Measurements from ENCODE around the gene EVX2.

EVX2 gene

DNA sequence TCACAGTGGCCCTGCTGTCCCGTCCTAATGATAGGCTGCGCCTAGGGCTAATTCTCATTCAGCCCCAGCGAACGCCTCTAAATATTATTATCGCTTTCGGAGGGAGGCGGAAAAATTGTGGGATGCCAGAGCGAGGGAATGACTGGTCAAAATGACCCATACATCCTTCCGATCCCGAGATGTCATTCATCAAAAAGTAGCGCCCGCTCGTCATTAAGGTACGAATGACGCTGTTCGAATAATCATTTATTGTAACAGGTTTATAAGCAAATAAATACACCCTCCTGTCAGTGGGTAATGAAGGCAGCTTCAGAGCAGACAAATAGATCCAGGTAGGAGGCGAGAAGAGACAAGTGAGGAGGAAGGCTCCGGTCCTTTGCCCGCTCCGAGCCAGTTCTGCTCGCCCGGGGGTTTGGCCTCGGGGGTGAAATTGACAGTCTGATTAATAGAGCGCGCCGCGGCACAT lies at the start of gene EVX2:
Gene EVX2, minus strand, starts transcription at position 167 of the 466 bp plus-strand sequence. CDS start 186 bp downstream, outside the sequence.
- no peak for DNase-seq (ENCODE audit: low read depth in 2 of 2, low spot score in 1 of 2)

DNA sequence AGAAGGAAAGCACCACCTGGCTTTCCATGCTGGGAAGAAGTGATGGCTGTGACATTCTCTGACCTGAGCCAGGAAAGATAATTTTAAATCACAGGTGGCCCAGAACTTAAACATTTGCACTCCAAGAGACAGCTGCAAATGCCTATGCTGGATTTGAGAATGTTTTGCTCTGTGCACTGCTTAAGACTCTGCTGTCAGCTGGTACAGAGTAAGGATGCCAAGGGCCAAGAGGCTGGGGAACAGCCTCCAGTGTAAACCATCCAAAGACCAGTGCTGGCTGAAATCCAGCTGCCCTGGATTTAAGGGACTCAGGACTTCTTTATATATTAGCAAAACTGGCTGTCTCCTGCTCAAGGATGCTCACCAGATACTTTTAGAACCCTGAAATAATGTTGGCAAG lies 49.6 kb upstream of the EVX2 start:
- no peak for DNase-seq (ENCODE audit: low read depth in 2 of 2, low spot score in 1 of 2)

DNA sequence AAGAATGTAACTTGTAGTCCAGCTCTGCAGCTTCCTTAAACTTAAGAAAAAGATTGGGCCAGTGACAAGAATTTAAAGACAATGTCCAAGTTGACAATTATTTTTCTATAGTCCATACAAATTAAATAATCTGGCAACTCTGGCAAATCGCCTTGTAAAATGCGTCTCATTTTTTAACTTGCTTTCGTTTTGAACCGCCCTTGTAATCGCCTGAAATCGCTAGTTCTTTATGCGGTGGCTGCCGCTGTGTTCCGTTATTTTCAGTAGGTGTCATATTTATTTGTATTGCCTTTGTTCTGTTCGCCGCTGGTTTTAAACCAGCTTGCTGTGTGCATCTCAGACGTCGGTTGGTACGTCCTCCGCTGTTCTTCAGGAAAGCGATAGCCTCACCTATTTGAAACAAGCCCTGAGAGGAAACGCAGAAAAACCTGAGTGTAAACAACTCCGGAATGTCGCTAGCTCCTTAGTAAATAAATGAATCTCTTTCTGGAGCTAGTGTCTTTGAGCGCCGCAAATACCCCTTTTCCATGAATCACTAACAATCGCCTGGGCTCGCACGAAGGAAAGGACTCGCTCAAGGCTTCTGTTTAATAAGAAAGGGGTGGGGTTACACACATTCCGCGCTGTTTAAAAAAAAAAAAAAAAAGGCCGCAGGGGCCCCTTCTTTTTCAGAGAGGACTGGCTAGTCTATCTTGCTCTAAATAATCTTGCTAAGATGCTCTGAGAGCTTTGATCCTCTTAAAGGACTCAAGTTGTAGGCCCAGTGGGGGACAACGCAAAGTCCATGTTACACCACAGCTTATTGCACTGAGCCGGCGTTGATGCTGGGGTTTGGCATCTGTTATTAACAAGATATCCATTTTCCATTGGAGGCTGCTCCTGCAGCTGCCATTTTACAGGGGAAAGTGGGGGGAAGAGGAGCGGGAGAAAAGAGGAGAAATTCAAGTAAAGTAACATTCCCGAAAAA lies 48.7 kb upstream of the EVX2 start:
- no peak for DNase-seq (ENCODE audit: low read depth in 2 of 2, low spot score in 1 of 2)

DNA sequence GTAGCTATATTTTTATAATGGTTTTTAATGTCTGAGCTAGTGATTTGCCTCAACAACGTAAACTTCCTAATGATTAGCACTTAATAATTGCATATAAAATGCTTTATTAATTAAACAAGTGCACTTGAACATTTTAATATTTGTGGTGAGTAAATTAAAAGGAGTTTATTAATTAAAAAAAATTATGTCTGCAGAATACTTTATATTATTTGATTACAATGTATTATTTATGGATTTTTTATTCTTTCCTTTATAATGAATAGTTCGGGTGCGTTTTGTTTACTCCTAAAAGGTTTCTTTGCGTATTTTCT lies 48.0 kb upstream of the EVX2 start:
- no peak for DNase-seq (ENCODE audit: low read depth in 2 of 2, low spot score in 1 of 2)

DNA sequence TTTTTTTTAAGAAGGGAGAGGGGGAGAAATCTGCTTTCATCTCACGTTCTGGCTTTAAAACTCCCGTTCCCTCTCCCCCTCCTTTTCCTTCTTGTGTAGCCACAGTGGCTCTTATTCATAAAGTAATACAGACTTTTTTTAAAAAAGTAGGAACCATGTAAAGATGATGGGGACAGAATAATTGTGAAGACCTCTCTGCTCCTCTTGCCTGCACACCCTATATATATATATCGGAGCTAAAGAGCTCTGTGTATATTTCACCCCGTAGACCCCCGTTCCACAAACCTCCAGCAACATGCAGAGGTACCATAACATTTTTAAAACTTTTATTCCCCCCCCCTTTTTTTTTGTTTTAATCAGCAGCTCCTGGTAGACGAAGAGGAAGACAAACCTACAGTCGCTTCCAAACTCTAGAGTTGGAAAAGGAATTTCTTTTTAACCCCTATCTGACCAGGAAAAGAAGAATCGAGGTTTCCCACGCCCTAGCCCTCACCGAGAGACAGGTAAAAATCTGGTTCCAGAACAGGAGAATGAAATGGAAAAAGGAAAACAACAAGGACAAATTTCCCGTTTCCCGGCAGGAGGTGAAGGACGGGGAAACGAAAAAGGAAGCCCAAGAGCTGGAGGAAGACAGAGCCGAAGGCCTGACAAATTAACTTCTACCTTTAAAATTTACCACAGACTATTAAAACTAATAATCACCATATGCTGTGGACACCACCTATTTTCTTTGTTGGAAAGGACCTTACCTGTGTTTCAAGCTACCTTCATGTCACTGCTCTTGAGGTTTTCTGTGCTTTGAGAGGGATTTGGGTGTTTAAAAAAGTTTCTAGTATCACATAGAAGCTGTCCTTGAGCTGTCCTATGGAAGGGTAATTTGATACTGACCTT lies 47.4 kb upstream of the EVX2 start:
- no peak for DNase-seq (ENCODE audit: low read depth in 2 of 2, low spot score in 1 of 2)

DNA sequence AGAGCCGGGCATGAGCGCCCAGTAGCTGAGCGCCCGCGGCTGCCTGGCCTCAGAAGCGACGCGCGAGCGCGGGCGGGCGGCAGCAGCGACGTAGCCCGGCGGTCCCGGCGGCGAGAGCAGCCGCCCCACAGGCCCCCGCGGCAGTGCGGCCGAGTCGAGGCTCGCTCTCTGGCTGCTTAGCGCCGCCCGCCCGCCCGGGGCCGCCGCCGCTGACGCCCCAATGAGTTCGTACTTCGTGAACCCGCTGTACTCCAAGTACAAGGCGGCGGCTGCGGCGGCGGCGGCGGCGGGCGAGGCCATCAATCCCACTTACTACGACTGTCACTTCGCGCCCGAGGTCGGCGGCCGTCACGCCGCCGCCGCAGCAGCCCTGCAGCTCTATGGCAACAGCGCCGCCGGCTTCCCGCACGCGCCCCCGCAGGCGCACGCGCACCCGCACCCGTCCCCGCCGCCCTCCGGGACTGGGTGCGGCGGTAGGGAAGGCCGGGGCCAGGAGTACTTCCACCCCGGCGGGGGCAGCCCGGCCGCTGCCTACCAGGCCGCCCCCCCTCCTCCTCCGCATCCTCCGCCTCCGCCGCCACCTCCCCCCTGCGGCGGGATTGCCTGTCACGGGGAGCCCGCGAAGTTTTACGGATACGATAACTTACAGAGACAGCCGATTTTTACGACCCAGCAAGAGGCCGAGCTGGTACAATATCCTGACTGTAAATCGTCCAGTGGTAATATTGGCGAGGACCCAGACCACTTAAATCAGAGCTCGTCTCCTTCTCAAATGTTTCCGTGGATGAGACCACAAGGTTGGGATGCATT lies 46.6 kb upstream of the EVX2 start:
- DNase-seq (ENCODE audit: low read depth in 2 of 2, low spot score in 1 of 2) = no peak

DNA sequence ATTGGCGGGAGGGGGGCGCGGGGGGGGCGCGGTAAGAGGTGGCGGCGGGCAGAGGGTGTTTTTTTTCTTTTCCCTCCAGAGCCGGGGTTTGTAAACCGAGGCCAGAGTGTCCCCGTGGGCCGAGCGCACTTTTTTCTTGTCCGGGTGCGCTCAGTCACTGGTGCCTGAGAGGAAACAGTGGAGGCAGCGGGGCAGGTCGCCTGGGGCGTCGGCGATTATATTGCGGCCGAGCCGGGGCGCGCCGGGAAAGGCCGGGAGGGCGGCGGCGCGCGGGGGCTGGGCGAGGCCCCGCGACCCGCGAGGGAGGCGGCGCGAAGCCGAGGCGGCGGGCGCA lies 46.0 kb upstream of the EVX2 start:
- DNase-seq (ENCODE audit: low read depth in 2 of 2, low spot score in 1 of 2) = no peak

DNA sequence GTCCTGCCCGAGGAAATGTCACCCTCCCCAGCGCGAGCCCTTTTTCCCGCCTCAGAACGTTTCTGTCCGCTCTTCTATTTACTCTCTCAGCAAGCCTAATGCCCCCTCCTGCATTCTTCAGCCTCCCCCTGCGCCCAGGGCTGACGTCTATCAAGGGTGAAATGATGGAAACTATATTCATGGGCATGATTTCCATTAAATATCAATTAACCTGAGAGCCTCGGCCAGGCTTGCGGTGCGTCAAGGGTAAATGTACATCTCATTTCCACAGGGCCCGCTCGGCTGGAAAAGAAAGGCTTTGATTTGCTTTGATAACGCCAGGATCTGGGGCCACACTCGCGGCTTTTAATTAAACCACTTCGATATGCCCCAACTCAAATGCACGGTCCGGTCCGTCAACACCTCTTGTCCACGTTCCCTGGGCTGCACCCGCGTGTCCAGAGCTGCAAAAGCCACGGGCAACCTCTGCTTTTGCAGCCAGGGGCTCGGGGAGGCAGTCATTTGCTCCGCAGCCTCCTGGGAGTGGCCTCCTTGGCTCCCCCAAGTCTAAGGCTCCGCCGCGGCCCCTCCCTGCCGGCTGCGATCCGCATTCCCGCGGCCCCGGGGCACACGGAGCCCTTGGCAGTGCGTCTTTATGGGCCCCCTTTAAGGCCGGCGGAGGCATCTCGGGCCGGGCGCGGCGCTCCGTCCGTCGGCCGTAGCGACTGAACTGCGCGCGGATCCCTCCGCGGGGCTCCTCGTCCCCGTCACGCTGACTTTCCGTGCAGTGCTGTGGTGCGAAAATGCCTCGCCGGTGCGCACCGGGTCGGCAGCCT lies 45.4 kb upstream of the EVX2 start, which contains the start of gene HOXD8:
Gene HOXD8, plus strand, starts transcription at position 724 of the 815 bp plus-strand sequence. CDS start 662 bp downstream, outside the sequence.
- DNase-seq (ENCODE audit: low read depth in 2 of 2, low spot score in 1 of 2) = no peak

DNA sequence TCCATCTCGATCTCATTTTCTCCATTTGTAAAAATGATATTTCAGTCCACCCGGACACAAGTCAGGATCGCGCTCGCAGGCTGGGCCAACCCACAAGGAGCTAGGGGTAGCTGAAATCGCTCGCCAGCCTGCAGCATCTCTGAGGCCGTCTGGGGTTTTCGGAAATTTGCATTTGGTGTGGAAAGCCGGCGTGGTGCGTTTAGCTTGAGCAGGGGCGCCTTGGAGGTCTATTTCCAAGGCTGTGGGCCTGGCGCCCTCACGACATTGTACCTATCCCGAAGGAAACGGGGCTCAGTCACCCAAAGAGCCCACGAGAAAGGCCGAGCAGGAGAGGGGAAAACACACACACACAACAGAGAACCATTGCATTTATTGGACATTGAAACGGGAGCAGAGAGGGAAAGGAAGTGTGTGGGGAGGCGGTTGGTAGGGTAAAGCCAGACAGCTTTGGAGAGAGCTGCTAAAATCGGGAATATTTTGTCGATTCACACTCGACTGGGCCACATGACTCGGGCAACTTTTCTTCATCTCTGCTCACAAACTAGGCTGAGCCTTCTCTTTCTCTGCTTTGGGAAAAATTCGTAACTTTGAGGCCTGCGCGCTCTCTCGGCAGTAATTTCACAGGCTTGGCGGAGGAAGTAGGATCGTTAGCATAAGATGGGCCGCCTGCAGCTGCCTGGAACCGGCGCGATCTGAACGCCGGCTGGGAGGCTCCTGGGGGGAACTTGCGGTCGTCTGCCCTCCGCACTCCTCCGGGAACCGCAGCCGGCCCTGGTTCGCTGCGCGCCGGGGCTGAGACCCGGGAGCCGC lies 44.6 kb upstream of the EVX2 start:
- DNase-seq (ENCODE audit: low read depth in 2 of 2, low spot score in 1 of 2) = no peak

DNA sequence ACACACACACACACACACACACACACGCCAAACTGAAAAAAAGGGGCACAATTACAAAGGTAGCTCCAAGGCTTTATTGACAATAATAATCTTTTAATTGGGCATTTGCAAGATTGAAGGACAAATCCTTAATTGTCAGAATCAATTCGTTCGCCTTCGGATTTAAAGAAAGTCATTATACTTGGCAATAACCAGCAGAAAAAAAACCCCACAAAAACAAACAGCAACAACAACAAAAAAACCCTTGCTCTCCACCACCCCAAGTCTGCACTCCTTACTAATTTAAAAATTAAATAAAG lies 44.0 kb upstream of the EVX2 start:
- DNase-seq (ENCODE audit: low read depth in 2 of 2, low spot score in 1 of 2) = no peak

DNA sequence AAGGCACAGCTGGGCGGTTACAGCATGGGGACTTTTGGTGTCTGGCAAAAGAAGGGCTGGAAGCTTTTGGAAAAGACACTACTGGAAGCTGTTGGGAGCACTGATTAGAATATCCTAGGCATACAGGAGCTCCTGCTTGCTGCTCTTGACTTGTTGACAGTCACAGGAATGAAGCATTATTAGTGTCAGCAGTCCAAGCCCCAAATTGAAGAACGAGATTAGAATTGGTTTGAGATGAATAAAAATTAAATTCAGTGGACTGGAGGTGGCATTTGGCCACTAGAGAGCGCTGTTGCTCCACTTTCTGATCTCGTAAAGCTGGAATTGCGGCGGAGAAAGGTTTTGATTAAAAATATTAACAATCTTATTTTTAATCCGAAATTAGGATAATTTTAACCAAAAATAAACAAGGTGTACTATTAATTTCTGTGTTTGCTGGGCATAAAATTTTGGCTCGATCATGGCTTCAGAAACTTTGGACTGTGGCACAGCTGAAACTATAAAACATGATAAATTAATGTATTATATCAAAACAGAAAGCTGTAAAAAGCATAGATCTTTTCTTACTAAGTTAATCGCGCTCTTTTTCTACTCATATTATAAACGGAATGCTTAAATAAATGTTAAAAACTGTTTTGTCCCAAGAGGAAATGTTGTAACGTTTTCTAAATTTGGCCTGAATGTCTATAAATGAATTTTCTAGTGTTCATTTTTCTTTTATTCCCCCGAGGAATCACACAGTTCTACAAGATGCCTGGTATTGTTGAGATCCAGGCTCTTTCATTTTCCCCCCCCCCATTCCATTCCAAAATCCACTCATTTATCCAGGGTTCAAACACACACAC lies 43.4 kb upstream of the EVX2 start:
- peak in 1 of 2 donors; percentile 69 for DNase-seq (ENCODE audit: low read depth in 2 of 2, low spot score in 1 of 2)

DNA sequence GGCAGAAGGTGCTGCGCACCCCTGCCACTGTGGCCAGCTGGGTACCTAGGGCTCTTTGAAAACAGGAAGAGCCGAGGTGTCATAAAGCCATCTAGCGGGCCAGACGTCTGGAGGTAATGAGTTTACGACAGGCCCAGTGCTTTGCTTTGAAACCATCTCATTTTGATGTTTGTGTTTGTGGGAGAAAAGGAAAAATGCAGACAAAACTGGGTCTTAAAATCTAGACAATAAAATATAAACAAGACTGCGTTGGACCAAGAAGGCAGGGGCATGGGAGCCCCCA lies 42.0 kb upstream of the EVX2 start:
- DNase-seq (ENCODE audit: low read depth in 2 of 2, low spot score in 1 of 2) = no peak

DNA sequence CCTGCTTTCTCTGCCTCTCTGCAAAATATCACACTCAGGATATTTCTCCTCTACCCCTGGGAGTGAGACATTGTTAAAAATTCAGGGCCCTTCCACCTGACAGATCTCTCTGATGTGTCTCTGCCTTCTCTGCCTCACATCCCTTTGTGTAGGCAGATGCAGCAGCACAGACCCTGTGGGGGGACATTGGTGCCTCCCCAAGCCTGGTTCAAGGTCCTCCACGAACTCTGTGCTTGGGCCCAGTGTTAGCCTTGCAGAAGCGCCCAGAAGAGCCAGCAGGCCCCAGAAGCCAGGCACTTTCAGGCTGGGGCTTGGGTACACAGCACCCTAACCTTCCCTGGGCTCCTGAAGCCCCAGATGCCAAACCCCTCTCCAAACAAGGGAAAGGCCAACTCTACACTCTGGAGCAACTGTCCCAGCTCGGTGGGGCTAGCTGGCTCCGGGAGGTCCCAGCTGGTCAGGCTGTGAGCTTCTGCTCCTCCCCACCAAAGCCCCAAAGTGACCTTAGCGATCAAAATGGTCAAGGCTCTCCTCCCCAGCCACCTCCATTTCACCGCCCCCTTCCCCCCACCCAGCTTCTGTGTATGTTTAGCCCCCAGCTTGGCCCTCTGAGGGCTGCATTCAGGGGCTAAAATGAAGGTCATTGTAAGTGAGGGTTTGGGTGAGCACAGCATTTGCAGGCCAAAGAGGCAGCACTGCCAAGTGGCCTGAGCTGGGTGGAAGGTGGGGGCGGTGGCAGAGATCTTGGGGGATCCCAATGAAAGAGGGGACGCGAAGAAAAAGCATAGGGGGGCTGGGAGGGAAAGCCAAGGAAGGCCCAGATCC lies 41.4 kb upstream of the EVX2 start:
- no peak for DNase-seq (ENCODE audit: low read depth in 2 of 2, low spot score in 1 of 2)

DNA sequence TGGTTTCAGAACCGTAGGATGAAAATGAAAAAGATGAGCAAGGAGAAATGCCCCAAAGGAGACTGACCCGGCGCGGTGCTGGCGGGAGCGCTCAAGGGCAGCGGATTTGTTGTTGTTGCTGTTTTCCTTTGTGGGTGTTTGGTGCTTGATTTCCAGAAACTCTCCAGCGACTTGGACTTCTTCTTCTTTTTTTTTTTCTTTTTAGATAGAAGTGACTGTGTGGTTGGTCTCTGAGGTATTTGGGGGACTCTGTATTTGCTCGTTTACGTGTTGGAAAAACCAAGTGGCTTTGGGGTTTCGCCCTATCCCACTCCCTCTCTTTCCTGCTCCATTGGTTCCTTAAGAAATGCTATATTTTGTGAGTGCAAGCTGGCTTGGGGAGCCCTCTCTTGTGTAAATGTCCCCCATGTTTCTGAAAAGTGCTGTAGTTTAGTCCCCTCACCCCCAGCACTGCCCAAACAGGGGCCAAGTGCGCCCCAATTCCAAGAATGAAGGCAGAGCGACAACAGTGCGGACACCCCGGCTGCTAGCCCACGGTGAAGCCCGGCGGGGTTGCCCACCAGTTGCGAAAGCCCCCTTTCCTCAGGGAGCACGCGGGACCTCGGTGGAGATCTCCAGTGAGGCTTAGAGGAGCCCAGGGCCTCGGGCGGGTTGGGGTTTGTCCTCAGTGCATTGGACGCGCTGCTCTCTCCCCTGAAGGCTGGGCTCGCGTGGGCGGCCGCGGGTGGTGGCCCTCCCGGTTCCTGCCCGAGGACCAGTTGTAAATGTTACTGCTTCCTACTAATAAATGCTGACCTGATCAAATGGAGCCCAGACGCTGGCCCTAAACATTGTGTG lies 40.6 kb upstream of the EVX2 start:
- no peak for DNase-seq (ENCODE audit: low read depth in 2 of 2, low spot score in 1 of 2)

DNA sequence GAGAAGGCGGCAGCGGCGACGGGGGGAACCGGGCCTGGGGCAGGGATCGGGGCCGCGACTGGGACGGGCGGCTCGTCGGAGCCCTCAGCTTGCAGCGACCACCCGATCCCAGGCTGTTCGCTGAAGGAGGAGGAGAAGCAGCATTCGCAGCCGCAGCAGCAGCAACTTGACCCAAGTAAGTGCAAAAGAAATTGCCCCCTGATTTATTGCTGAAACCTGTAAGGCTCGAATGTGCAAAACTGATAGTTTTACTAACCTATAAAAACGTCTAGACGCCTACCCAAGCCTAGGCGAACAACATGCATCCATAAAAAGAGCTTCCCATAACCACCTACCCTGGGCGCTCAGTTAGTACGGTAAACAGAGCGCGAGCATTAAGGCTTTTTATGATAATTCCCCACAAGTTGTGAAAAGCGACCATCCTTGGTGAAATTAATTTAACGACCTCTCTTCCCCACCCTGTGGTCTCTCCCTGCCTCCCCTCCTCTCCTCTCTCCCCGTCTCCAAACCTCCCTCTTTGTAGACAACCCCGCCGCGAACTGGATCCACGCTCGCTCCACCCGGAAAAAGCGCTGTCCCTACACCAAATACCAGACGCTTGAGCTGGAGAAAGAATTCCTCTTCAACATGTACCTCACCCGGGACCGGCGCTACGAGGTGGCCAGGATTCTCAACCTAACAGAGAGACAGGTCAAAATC lies 39.8 kb upstream of the EVX2 start:
- DNase-seq (ENCODE audit: low read depth in 2 of 2, low spot score in 1 of 2) = no peak

DNA sequence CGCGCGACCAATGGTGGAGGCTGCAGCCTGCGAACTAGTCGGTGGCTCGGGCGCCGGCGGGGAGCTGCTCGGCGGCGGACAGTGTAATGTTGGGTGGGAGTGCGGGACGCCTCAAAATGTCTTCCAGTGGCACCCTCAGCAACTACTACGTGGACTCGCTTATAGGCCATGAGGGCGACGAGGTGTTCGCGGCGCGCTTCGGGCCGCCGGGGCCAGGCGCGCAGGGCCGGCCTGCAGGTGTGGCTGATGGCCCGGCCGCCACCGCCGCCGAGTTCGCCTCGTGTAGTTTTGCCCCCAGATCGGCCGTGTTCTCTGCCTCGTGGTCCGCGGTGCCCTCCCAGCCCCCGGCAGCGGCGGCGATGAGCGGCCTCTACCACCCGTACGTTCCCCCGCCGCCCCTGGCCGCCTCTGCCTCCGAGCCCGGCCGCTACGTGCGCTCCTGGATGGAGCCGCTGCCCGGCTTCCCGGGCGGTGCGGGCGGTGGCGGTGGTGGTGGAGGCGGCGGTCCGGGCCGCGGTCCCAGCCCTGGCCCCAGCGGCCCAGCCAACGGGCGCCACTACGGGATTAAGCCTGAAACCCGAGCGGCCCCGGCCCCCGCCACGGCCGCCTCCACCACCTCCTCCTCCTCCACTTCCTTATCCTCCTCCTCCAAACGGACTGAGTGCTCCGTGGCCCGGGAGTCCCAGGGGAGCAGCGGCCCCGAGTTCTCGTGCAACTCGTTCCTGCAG lies 39.1 kb upstream of the EVX2 start, which contains the start of gene HOXD9:
Gene HOXD9, plus strand, starts transcription at position 37 of the 728 bp plus-strand sequence. Its CDS starts 50 bp downstream, at position 87.
- DNase-seq (ENCODE audit: low read depth in 2 of 2, low spot score in 1 of 2) = no peak

Data from stimulated activated CD8-positive, alpha-beta memory T cell treated with anti-CD3 and anti-CD28 coated beads, Interleukin-4, amount 100 ng/mL, for 4 hours (primary cell).